IPS-NIHi7 (cell line): Measurements from ENCODE around the gene ASB17.
"Not testable (repeated sequence)": the region's sequence is repeated elsewhere in the genome, so short reads cannot be mapped to it uniquely, and the experiment has no call there.

ENCODE experiments used
- DNase-seq: peaks from one replicate; pipeline ENCODE4 v3.0.0; 2012; ENCODE audit warnings: mixed read lengths; ENCODE audit errors: extremely low spot score

ASB17 gene

GRCh38 chr1:75932304-75932703 lies at the start of gene ASB17:
TSS of gene ASB17 (minus strand) at chr1:75932404. CDS start at chr1:75932291, 113 bp downstream.
- DNase-seq, result no peak

GRCh38 chr1:75980972-75981897 lies 49.0 kb upstream of the ASB17 start:
- DNase-seq, result no peak

- no peak for DNase-seq
These were observed 38.4 kb upstream of the ASB17 start for GRCh38 chr1:75970631-75971030.

- no peak for DNase-seq
These were observed 37.3 kb upstream of the ASB17 start for GRCh38 chr1:75969550-75969949.

GRCh38 chr1:75967719-75968118 lies 35.5 kb upstream of the ASB17 start:
- no peak for DNase-seq

- no peak for DNase-seq
These were observed 32.7 kb upstream of the ASB17 start for GRCh38 chr1:75964760-75965408.

- DNase-seq, result not testable (repeated sequence)
These were observed 32.0 kb upstream of the ASB17 start for GRCh38 chr1:75964110-75964759.

GRCh38 chr1:75954586-75954985 lies 22.4 kb upstream of the ASB17 start:
- DNase-seq, result no peak

GRCh38 chr1:75953461-75953860 lies 21.3 kb upstream of the ASB17 start:
- DNase-seq, result no peak

GRCh38 chr1:75952016-75952415 lies 19.8 kb upstream of the ASB17 start:
- no peak for DNase-seq

GRCh38 chr1:75950176-75950575 lies 18.0 kb upstream of the ASB17 start:
- DNase-seq, result no peak

- DNase-seq, result not testable (repeated sequence)
These were observed 10.8 kb upstream of the ASB17 start for GRCh38 chr1:75943037-75943436.

GRCh38 chr1:75937034-75937433 lies 4.8 kb upstream of the ASB17 start:
- DNase-seq, result no peak

GRCh38 chr1:75922698-75923097 lies 9.5 kb downstream of the ASB17 start:
- no peak for DNase-seq

GRCh38 chr1:75916834-75917233 lies 15.4 kb downstream of the ASB17 start:
- no peak for DNase-seq

GRCh38 chr1:75908717-75909152 lies 23.5 kb downstream of the ASB17 start:
- DNase-seq, result peak; percentile 40

GRCh38 chr1:75901371-75901770 lies 30.8 kb downstream of the ASB17 start:
- no peak for DNase-seq

GRCh38 chr1:75884437-75884836 lies 47.8 kb downstream of the ASB17 start:
- DNase-seq, result no peak

GRCh38 chr1:75879985-75880384 lies 52.2 kb downstream of the ASB17 start:
- no peak for DNase-seq

GRCh38 chr1:75870951-75871350 lies 61.3 kb downstream of the ASB17 start:
- DNase-seq, result no peak
